ENCODE data around the gene ACSL4.
"Not testable (repeated sequence)": the region's sequence is repeated elsewhere in the genome, so short reads cannot be mapped to it uniquely, and the experiment has no call there.

Gene ACSL4

DNA sequence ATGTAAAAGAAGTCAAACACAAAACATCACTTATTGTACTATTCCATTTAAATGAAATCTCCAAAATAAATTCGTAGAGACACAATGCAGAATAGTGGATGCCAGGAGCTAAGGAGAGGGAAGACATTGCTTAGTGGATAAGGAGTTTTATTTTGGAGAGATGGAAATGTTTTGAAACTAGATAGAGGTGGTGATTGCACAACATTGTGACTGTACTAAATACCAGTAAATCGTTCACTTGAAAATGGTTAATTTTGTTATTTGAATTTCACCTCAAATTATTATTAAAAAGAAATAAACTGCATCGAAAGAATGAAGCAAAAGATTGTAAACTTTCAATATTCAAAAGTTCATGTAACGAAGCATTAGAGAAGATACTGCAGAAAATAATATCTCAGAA, 9.7 kb upstream of the ACSL4 start:
- DNase-seq (ENCODE audit: low read depth) = no peak
- no peak overlapping the region for H3K4me3 ChIP-seq (ENCODE audit: low read depth, low read length)
- TF ChIP-seq, protein P1, sequence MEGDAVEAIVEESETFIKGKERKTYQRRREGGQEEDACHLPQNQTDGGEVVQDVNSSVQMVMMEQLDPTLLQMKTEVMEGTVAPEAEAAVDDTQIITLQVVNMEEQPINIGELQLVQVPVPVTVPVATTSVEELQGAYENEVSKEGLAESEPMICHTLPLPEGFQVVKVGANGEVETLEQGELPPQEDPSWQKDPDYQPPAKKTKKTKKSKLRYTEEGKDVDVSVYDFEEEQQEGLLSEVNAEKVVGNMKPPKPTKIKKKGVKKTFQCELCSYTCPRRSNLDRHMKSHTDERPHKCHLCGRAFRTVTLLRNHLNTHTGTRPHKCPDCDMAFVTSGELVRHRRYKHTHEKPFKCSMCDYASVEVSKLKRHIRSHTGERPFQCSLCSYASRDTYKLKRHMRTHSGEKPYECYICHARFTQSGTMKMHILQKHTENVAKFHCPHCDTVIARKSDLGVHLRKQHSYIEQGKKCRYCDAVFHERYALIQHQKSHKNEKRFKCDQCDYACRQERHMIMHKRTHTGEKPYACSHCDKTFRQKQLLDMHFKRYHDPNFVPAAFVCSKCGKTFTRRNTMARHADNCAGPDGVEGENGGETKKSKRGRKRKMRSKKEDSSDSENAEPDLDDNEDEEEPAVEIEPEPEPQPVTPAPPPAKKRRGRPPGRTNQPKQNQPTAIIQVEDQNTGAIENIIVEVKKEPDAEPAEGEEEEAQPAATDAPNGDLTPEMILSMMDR (IDR thresholded peaks at IDR 0.05; ENCODE audit: low read depth, low read length) = no peak
- TF ChIP-seq MYC (IDR thresholded peaks at IDR 0.05; ENCODE audit: low read depth, low read length) (no peak), POLR2A (IDR thresholded peaks at IDR 0.05; ENCODE audit: extremely low read depth, insufficient read length) (no peak)
- TF ChIP-seq, protein P2, sequence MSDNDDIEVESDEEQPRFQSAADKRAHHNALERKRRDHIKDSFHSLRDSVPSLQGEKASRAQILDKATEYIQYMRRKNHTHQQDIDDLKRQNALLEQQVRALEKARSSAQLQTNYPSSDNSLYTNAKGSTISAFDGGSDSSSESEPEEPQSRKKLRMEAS (IDR thresholded peaks at IDR 0.05; ENCODE audit: low read depth, low read length) = no peak

DNA sequence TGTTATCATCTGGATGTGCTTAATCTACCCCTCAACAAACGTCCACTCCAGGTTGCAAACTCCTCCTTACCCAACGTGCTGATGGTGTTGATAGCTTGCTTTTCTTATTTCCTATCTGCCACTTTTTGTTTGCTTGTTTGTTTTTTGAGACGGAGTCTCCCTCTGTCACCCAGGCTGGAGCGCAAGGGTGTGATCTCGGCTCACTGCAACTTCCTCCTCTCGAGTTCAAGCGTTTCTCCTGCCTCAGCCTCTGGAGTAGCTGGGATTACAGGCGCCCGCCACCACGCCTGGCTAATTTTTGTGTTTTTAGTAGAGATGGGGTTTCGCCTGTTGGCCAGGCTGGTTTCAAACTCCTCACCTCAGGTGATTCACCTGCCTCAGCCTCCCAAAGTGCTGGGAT, 7.8 kb upstream of the ACSL4 start:
- not testable (repeated sequence) for H3K4me3 ChIP-seq (ENCODE audit: low read depth, low read length); DNase-seq (ENCODE audit: low read depth)

DNA sequence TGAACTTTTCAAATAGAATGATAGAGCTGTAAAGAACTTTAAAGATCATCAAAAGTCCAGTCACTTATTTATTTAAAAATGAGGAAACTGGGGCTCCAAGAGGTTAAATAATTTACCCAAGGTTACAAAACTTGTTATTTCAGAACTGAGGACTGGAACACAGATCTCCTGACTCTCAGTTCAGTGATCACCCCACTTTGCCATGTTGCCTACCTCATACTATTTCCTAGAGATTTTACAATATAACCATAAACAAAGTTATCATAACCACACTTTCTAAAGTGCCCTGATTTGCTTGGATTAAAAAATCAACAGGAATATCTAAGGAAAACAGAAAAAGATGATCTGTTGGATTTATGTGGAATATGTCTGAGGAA, 7.4 kb upstream of the ACSL4 start:
- no peak overlapping the region for H3K4me3 ChIP-seq (ENCODE audit: low read depth, low read length)
- TF ChIP-seq MYC (IDR thresholded peaks at IDR 0.05; ENCODE audit: low read depth, low read length) (no peak), POLR2A (IDR thresholded peaks at IDR 0.05; ENCODE audit: extremely low read depth, insufficient read length) (no peak)
- TF ChIP-seq, protein P2 (IDR thresholded peaks at IDR 0.05; ENCODE audit: low read depth, low read length) = no peak
- TF ChIP-seq, protein P1 (IDR thresholded peaks at IDR 0.05; ENCODE audit: low read depth, low read length) = no peak

DNA sequence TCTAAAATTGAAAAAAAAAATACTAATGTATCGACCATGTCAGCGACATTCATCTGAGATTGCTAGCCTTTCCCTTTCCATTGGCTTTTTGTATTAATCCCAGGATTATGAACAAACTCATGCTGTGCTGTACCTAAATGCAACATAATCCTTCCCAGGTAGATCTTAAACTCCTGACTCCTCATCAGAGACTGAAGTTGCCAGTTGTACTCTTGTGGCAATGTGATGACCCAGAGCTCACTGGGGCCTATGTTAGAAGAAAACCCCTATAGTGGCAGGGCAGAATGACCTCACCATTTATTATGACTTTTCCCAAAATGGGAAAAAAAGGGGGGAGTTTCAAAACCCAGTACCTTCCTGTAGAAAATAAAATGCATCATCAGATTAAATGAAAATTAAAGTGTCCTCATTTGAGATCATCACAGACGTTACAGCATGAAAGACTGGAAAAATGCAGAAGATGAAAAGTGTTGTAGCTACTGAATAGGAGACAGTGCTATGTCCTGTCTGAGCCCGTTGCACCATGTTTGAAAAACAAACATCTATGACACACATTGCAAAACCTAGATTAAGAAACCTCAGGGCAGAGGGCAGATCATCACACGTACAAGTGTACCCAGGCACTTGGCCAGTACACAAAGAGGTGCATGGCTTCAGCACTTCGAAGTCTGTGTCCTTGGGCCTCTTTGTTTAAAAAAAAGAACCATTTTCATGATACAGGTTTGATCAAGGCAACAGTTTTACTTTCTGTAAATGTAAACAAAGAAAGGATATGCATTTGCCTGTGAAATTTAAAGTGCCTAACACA, 6.8 kb upstream of the ACSL4 start:
- peak; percentile 75 for DNase-seq (ENCODE audit: low read depth)
- TF ChIP-seq, protein P1 (IDR thresholded peaks at IDR 0.05; ENCODE audit: low read depth, low read length) = no peak
- TF ChIP-seq POLR2A (IDR thresholded peaks at IDR 0.05; ENCODE audit: extremely low read depth, insufficient read length) (no peak), MYC (IDR thresholded peaks at IDR 0.05; ENCODE audit: low read depth, low read length) (no peak)
- TF ChIP-seq, protein P2 (IDR thresholded peaks at IDR 0.05; ENCODE audit: low read depth, low read length) = no peak
- H3K4me3 ChIP-seq (ENCODE audit: low read depth, low read length) = no peak overlapping the region

More for the DNA sequence above, 7.4 kb upstream of the ACSL4 start:
- no peak for DNase-seq (ENCODE audit: low read depth)

DNA sequence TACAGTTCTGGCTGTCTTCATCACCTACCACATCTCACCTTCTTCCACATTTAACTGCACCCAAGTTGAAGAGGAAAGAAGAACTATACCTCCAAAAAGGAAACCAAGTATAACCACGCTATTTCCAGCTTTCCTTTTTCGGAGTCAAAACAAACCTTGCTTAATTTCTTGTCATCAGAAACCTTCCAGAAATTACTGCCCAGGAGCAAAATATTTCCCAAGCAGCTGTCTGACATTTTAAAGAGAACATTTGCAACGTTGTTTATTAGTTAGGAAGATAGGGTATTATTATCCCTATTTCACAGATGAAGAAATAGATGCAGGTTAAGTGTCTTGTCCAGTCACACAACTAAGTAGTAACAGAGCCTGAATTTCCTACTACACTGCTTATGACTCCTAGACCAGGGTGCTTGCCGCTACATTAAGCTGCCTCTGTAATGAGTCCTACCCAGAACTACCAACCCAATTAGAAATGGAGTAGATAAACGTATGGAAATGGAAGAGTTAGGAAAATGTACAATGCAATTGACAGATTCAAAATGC, 2.2 kb upstream of the ACSL4 start:
- TF ChIP-seq, protein P2 (IDR thresholded peaks at IDR 0.05; ENCODE audit: low read depth, low read length) = no peak
- no peak for DNase-seq (ENCODE audit: low read depth)

DNA sequence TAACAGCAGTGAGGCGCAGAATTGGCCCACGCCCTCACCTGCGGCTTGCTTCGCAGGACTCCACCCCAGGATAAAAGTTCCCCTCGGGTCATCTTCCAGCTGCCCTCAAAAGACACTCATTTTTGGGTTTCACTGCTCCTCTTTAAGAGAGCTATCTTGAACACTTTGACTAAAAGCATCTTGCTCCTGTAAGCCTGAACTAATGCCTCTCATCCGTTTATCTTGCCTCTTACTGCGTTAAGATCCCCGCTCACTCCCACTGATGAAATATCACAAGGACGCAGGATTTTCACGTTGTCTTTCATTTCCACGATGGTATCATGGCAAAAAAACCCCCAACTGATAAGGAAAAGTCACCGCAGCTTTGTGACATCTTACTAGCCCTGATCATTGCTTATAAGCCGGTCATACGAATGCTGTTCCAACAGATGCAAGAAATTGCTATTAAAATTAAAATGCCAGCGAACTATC, 591 bp upstream of the ACSL4 start:
- no peak for DNase-seq (ENCODE audit: low read depth)
- TF ChIP-seq, protein P1 (IDR thresholded peaks at IDR 0.05; ENCODE audit: low read depth, low read length) = no peak
- TF ChIP-seq, protein P2 (IDR thresholded peaks at IDR 0.05; ENCODE audit: low read depth, low read length) = no peak
- TF ChIP-seq MYC (IDR thresholded peaks at IDR 0.05; ENCODE audit: low read depth, low read length) = no peak
- TF ChIP-seq POLR2A (IDR thresholded peaks at IDR 0.05; ENCODE audit: extremely low read depth, insufficient read length) = no peak
- H3K4me3 ChIP-seq (ENCODE audit: low read depth, low read length) = peak overlapping the region; percentile 62

More for the DNA sequence above, 2.2 kb upstream of the ACSL4 start:
- no peak overlapping the region for H3K4me3 ChIP-seq (ENCODE audit: low read depth, low read length)

Measured in NB4 (cell line).